ENCODE measurements around the gene MBNL1.
"Not testable (repeated sequence)": the region's sequence is repeated elsewhere in the genome, so short reads cannot be mapped to it uniquely, and the experiment has no call there.

Gene MBNL1

DNA sequence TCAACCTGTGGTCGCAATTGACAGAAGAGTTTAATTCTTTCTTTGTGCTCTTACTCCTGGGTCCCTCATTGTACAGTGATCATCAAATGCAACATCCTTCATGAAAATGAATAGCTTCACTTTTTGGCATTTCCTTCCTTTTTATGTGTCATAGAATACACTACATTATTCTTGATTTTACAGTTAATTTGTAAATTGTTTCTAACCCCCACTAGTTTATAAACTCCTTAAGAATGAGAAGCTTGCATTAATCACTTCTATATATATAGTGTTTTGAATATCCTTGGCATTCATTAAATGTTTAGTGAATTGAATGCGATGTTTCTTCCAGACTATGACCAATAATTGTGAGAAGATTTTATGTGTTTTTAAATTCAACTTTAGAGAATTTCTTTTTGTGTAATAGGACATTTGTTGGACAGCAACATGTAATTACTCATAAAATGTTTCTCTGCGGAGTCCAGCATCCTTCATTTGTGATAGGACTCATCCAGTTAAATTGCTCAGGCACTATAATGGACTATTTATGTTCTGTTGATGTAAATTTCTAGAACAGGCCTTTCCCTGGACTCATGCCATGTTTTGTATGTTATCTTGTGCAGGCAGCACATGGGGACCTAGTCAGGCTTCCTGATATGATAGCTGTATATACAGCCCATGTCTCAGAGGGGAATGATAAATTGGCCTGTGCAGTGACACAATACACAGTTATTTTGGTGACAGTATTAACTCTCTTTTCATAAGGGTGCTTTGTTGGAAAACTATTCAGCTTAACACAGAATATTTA is 51.3 kb downstream of the MBNL1 start:
- DNase-seq (ENCODE audit: low spot score), result no peak

DNA sequence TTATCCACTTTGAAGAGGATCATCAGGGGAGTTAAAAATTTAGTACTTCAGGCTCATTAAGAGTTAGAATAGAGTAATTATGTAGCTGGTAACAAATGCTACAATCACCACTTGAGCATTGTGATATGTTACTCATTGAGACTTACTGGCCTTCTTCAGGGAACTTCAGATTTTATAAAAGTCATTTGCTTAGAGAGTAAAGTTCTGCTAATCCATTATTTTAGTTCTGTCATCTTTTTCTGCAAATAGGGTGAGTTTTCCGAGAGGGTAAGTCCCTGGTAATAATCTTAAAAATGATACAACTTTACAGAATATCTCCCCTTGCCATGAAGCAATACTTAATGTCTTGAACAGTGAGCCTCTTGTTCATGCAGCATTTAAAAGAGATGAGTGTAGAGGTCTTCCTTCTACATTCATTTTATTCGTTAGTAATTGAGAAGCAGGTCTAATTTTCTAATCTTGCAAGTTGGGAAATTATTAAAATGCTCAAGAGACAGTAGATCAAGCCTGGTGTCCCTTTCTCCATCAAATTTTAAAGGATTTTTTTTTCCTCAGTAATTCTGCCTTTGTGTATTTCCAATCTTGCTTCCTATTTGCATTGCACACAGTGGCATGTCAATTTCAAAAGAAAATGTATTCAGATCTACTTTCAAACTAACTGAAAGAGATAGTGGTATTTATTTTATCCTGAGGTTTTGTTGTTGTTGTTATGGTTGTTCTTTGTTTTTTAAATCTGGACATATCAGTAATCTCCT is 52.6 kb downstream of the MBNL1 start:
- no peak for DNase-seq (ENCODE audit: low spot score)

DNA sequence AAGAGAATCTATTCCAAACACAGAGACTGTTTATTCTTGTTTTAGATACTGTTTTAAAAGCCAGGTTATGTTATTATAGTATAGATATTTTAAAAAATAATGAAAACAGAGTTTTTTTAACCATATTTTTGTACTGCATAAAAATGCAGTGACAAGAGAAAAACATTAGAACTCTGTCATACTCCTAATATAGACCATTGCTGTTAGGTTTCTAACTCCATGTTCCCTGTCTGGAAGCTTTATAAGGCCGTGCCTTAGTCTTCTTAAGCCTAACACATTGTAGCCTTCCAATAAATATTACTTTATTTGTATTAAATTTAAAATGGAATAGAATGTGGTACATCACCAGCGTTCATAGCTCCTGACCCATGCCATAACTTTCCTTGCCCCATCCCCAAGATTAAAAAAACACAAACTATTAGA is 53.2 kb downstream of the MBNL1 start:
- no peak for DNase-seq (ENCODE audit: low spot score)

DNA sequence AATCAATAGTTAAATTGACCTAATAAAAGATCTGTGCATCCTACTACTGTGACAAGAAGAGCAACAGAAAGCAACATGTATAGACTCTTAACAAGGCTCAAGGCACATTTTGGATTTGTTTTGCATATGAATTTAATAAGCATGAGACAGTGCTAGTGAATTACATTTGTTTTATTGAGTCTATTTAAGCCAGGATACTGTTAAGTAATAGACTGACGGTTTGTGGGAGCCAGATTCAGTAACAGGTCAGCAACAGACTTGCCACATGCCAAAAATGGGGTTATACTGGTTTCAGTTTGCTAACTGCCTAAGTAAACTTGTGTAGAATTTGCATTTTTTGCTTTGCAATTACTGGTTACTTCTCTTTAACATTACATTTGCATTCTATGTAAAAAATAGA is 54.0 kb downstream of the MBNL1 start:
- no peak for DNase-seq (ENCODE audit: low spot score)

DNA sequence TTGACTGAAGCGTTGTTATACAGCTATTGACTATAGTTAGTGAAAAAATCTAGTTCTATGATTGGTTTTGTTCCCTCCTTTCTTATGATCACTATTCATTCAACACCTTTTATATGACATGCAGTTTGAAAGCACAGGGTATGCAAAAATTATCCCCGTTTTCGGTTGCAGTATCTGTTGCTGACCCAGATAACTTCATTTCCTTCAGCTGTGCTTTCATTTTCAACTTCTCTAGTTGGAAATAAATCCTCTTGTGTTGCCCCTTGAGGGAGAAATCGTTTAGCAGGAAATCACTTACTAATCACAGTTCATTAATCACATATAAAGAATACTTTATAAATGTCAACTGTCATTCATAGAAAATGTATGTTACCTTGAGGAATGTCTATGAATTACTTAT is 55.1 kb downstream of the MBNL1 start:
- DNase-seq (ENCODE audit: low spot score), result no peak

DNA sequence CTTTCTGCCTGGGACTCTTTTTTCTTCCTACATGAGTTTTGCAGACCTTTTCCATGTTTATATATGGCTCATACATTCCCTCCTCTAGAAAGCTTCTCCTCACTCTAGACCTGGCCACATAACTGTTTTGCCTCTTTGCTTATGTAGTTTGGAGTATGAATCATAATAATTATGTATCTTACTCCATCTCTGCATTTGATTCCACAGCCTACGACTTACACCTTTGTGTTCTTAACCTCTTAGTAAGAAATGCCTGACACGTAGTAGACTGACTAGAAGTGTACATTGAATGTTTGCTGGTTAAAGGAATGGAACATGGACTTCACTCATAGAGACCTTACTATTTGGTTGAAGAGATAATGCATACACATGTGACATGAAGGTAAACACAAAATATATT is 56.4 kb downstream of the MBNL1 start:
- no peak for DNase-seq (ENCODE audit: low spot score)

DNA sequence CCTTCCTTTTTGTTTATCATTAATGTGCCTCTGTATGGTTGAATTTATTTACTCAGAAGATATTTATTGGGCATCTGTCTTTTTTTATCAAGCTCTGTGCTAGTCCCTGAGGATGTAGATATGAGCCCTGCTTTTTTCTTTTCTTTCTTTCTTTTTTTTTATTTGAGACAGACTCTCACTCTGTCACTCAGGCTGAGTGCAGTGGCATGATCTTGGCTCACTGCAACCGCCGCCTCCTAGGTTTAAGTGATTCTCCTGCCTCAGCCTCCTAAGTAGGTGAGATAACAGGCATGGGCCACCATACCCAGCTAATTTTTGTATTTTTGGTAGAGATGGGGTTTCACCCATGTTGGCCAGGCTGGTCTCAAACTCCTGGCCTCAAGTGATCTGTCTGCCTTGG is 58.5 kb downstream of the MBNL1 start:
- no peak for DNase-seq (ENCODE audit: low spot score)

DNA sequence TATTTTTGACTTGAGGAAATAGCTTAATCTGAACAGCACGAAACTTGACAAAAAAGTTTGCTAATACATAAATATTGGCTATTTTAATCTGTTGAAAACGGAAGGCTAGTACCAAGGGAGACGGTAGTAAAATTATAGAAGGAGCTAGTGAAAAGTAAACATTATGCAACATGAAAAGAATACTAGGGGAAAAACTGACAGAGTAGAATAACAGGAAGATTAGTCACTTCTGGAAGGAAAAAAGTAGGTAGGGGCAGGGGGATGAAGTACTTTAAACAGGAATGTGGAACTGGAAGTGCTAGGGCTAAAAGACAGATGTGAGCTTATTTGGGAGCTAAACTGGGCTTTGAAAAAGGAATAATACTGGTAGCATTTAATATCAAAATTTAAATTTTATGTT is 60.1 kb downstream of the MBNL1 start:
- peak; percentile 74 for DNase-seq (ENCODE audit: low spot score)

DNA sequence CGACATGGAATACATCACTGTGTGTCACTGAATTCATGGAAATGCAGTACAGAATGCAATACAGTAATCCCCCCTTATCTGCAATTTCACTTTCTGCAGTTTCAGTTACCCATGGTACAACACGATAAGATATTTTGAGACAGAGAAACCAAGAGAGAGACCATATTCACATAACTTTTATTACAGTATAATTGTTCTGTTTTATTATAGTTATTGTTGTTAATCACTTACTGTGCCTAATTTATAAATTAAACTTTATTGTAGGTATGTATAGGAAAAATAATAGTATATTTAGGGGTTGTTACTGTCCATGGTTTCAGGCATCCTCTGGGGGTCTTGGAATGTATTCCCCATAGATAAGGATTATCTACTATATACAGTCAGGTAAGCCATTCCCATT is 61.8 kb downstream of the MBNL1 start:
- no peak for DNase-seq (ENCODE audit: low spot score)

DNA sequence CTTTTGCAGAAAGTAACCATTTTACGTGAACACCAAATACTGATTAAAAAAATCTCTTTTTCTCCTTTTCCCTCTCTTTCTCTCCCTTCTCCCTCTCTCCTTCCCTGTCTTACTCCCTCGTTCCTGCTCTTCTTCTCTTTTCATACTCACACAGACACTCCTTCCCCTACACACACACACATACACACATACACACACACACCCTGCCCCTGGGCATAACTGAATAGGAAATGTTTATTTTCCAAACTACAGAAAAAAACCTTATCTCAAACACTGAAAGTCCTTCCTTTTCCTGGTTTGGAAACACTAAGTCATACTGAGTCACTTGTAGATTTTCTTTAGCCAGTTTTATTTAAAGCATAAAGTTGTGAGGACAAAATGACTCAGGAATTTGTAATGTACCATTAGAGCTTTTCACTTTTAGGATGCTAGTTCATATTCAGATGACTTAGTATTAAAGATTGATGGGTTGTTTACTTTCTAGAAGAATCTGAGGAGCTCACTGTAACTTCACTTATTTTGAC is 62.4 kb downstream of the MBNL1 start:
- peak; percentile 46 for DNase-seq (ENCODE audit: low spot score)

DNA sequence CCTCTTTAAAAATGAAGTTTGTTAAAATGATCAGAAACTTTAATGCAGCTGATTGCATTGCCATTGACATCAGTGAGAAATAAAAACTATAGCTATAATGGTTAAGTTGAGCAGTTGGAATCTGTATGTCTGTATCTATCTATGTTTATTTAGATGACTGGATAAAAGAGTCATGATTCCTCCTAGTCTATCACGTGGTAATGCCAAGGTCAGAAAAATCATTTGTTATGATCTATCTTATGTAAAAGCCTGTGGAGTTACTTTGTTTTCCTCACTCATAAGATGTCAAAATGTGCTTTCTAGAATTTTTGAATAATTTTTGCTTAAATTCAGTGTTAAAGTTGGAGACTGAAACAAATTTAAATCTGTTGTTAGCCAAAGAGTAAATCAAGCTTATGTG is 63.3 kb downstream of the MBNL1 start:
- DNase-seq (ENCODE audit: low spot score), result no peak

DNA sequence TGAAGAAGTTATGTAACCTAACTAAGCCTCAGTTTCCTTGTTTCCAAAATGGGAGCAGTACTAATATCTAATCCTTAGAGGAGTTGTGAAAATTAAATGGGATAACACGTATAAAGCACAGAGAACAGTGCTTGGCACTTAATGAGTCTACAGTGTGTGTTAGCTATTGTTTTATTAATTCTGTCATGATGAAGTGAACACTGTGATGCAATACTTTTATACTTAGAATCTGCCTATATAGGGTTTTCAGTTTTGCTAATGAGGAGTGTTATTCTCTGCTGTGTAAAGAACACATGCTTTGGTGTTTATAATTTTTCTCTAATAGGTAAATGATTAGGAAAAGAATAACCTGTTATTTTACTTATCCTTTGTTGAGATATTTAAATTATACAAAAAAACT is 65.2 kb downstream of the MBNL1 start:
- no peak for DNase-seq (ENCODE audit: low spot score)

DNA sequence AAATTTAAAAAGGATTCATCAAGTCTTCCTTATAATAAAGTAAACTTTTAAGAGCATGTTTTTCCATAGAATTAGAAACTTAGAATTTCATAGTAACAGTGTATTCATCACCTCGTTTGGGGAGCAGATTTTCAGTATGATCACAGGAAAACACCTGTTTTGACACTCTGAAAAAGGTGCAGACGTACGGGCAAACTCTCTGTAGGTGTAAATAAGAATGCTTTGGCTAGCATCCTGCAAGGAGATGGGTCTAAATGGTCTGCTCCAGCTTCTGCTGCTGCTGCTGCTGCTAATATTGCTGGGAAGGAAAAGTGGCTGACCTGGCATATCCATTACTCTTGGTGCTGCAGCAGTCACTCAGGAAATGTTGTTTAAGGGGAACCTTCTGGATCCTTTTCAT is 66.0 kb downstream of the MBNL1 start:
- no peak for DNase-seq (ENCODE audit: low spot score)

DNA sequence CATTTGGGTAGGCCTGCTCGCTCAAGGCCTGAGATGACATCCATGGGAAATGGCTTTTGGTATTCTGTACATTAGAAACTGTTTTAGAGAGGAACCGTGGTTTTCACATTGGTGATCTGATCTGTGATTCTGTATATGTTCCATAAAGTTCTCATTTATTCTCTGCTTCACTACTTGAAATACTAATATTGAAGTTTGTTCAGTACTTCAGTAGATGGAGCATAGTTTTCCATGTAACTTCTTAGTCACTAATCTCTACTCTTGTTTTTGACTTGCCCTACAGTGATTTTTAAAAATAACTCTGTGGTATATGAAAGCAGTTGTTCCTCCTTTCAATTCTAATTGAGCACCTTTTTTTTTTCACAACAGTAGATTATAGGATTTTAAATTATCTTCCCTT is 66.5 kb downstream of the MBNL1 start:
- no peak for DNase-seq (ENCODE audit: low spot score)

DNA sequence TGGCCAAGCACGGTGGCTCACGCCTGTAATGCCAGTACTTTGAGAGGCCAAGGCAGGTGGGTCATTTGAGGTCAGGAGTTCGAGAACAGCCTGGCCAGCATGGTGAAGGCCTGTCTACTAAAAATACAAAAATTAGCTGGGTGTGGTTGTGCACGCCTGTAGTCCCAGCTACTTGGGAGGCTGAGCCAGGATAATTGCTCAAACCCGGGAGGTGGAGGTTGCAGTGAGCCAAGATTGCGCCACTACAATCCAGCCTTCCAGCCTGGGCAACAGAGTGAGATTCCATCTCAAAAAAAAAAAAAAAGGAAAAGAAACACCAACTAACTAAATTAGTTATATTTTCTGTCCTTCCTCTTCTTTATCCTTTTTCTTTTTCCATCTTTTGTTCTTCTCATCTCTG is 68.6 kb downstream of the MBNL1 start:
- DNase-seq (ENCODE audit: low spot score), result not testable (repeated sequence)

DNA sequence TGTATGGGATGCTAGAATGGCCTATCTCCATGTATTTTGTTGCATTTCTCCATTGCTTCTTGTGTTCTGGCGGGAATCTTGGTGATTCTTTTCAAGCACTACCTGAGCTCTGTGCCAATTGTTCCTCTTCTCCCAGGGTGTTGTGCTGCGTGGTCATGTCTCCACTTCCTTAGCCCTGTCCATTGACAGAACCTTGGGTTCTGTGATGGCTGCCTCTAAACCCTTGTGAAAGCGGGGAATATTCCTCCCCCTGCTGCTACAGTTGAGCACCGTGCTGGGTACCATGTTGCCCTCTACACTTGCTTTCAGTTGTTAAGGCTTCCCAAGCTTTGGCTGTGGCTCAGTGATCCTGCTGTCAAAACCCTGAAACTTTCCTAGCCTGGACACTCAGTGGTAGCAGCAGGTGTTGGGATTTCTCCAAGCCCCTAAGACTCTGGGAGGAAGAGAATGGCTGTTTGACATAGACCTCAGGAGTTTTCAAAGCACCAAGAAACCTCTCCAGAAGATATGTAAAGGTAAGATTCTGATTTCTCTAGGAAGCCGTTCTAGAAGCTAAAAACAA is 69.5 kb downstream of the MBNL1 start:
- DNase-seq (ENCODE audit: low spot score), result no peak

DNA sequence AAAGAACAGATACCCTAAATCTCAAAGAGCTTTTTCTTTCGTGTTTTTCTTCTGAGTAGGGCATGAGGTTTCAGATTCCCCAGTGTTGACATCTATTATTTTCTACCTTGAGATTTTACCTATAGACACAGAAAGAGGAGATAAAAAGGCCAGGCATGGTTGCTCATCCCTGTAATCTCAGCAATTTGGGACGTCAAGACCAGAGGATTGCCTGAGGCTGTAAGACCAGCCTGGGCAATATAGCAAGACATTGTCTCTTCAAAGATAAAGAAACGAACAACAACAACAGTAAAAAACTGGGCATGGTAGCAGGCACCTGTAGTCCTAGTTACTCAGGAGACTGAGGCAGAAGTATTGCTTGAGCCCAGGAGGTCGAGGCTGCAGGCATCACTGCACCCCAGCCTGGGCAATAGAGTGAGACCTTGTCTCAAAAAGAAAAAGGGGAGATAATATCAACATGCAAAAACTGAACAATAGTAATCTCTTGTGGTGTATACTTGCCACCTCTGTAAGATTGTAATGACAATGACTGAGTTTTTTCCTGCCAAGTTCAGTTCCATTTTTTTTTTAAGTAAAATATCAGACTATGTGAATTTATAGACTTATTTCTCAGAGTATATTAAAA is 71.3 kb downstream of the MBNL1 start:
- DNase-seq (ENCODE audit: low spot score), result no peak

DNA sequence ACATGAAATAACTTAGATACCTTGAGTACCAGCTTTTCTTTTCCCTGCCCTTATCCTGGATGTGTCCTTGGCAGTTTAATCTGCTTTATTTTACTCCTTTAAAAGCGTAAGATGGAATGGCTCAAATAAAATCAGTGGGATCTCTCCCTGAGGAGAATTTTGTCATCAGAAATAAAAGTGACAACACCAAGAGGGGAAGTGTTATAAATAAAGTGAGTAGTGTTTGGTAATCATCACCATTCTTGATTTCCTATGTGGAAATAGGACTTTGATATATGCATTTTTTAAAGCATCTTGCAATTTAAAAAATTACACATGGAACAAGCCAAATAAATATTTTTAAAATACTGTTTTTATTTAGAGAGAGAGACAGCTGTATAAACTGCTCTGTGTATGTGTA is 76.5 kb downstream of the MBNL1 start:
- DNase-seq (ENCODE audit: low spot score), result no peak

DNA sequence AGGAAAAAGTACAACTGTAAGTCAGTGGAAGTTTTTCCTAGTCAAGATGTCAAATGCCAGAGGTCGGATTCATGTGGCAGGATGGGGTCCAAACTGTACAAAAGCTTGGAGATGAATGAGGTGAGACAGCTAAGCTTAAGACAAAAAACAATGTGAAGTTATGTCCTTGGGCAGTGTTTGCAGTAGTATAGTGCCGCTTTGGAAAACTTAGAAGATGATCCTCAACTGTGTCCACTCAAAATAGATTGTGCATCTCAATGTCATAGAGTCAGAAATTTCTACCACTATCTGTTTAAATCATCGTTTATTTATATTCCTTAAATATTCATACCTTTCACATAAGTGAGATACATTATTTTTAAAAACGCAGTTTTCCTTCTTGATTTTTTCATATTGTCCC is 77.3 kb downstream of the MBNL1 start:
- DNase-seq (ENCODE audit: low spot score), result no peak

DNA sequence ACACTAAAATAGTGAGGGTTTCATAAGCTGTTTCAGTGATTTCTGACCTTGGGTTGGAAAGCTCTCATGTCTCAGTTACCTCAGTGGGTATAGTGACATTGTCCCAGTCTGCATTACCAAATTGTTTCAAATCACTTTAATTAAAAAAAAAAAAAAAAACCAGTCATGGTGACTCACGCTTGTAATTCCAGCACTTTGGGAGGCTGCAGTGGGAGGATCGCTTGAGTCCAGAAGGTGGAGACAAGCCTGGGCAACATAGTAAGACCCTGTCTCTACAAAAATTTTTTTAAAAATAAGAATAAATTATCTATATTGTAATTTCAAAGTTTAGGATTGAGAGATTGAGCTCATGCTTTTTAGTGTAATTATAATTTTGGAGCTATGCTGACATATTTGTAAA is 78.0 kb downstream of the MBNL1 start:
- DNase-seq (ENCODE audit: low spot score), result no peak

DNA sequence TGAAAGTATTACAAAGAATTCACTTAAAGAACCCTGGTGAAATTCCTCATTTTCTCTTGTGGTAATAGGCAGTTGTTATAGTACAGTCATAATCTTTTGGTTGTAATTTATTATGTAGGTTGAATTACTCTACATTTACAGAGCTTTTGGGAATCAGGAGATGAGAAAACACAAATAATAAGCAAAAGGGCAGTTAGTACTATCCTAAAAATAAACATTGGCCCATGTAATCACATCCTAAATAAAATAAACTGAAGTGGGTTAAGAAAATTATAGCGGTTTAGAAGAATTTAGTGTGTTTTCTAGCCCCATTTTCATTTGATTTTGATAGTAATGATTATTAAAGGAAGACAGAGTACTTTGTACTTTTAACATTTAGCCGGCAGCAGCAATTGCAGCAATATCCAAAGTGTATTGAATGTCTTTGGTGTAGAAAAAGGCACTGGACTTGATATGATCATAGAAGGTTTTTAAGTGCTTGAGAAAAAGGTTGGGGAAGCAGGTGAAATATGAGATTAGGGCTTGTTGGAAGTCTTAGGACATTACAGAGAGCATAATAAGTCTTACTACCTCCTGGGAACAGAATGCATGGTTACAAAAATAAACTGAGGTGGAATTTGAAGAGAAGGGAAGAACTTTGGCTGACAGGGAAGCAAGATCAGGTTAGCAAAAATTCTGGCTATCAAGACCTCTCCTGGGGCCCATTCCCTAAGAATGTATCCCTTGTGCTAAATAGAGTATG is 79.9 kb downstream of the MBNL1 start:
- no peak for DNase-seq (ENCODE audit: low spot score)

DNA sequence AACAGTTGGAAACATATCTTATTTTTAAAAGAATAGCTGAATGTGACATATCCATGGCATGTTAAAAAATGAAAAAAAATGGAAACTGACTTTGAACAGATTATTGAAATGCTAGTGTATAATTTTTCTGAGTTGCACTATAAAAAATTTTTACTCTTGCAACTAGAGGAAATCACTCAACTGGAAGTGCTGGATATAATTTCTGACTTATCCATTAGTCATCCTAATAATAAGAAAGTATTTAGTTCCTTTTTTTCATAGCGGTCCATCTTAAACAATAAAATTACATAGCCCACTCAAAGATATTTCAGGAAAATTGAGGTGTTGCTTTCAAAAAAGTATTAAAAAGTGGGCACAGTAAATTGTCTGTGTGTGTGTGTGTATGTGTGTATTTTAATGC is 80.7 kb downstream of the MBNL1 start:
- peak; percentile 12 for DNase-seq (ENCODE audit: low spot score)

Data from GM03348 (cell line).